Hepatocyte (in vitro differentiated cells): Measurements from ENCODE around the gene ADGRL3. TPM values are rescaled to one million over a fixed set of nuclear protein-coding genes. Genes with fewer than 3 reads are reported as not detected.
A peak's percentile ranks its signal among the peaks of the same experiment; 100 is the strongest.

Experiments used
- DNase-seq: peaks from one replicate; pipeline ENCODE4 v3.0.0-alpha.2; 2016; ENCODE audit warnings: low spot score
- H2AFZ ChIP-seq: fragments of 200-600 bp; sonication (generic); 2 replicates; pipeline ENCODE4 v1.6.0; 2016; ENCODE audit warnings: antibody characterized with exemption, mild to moderate bottlenecking
- H3K27ac ChIP-seq: fragments of 200-600 bp; sonication (generic); 2 replicates; pipeline ENCODE4 v1.5.1; 2016; ENCODE audit warnings: mild to moderate bottlenecking
- H3K27me3 ChIP-seq: fragments of 200-600 bp; sonication (generic); 2 replicates; pipeline ENCODE4 v1.6.1; 2016
- H3K36me3 ChIP-seq: fragments of 200-600 bp; sonication (generic); replicated peaks from 2 replicates; pipeline ENCODE4 v1.5.1; 2016; ENCODE audit warnings: low read depth; ENCODE audit not compliant: insufficient read depth
- H3K4me1 ChIP-seq: fragments of 200-600 bp; sonication (generic); 2 replicates; pipeline ENCODE4 v1.5.1; 2016; ENCODE audit warnings: mild to moderate bottlenecking, moderate library complexity; ENCODE audit not compliant: insufficient read depth
- H3K4me2 ChIP-seq: fragments of 200-600 bp; sonication (generic); 2 replicates; pipeline ENCODE4 v1.6.0; 2016
- H3K4me3 ChIP-seq: fragments of 200-600 bp; sonication (generic); 2 replicates; pipeline ENCODE4 v1.5.1; 2016; ENCODE audit warnings: mild to moderate bottlenecking
- H3K79me2 ChIP-seq: fragments of 200-600 bp; sonication (generic); 2 replicates; pipeline ENCODE4 v1.6.0; 2017; ENCODE audit warnings: mild to moderate bottlenecking
- H3K9me2 ChIP-seq: fragments of 200-600 bp; sonication (generic); replicated peaks from 2 replicates; pipeline ENCODE4 v1.6.0; 2017; ENCODE audit warnings: mild to moderate bottlenecking; ENCODE audit not compliant: insufficient read depth
- H3K9me3 ChIP-seq: fragments of 200-600 bp; sonication (generic); 2 replicates; pipeline ENCODE4 v1.5.1; 2016; ENCODE audit warnings: low read depth, mild to moderate bottlenecking
- H4K20me1 ChIP-seq: fragments of 200-600 bp; sonication (generic); 2 replicates; pipeline ENCODE4 v1.6.0; 2016; ENCODE audit warnings: mild to moderate bottlenecking; ENCODE audit not compliant: insufficient read depth, poor library complexity, severe bottlenecking
- EZH2 ChIP-seq: fragments of 200-600 bp; sonication (generic); IDR thresholded peaks from 2 replicates; pipeline ENCODE4 v1.6.1; 2016; ENCODE audit warnings: antibody characterized with exemption, mild to moderate bottlenecking, borderline replicate concordance
- EZH2phosphoT487 ChIP-seq: fragments of 200-600 bp; sonication (generic); IDR thresholded peaks from one replicate; pipeline ENCODE4 v1.6.1; 2018; ENCODE audit warnings: antibody characterized with exemption, mild to moderate bottlenecking, low read depth, moderate library complexity; ENCODE audit not compliant: unreplicated experiment, severe bottlenecking
- WGBS: methylation state at CpG from one replicate; pipeline ENCODE4 v1.1.6; 2016; ENCODE audit warnings: low lambda C conversion rate; ENCODE audit errors: missing lambda C conversion rate; 5-methylcytosine and 5-hydroxymethylcytosine counted together
- polyA plus RNA-seq: library from polyadenylated mRNA; unstranded; fragments of >200 nt; fragmentation: Nextera tagmentation; extraction: Ambion mirVana; gene quantifications from 2 replicates; pipeline ENCODE4 v1.2.1, GENCODE V29; 2016
- total RNA-seq: library from RNA; depleted of rRNA; stranded (reverse); fragments of >200 nt; gene quantifications from 2 replicates; pipeline ENCODE4 v1.2.3, GENCODE V29; 2014
- TF ChIP-seq, protein P1 (sequence below): fragments of 200-600 bp; sonication (generic); IDR thresholded peaks from 2 replicates; pipeline ENCODE4 v1.5.1; 2016; ENCODE audit warnings: antibody characterized with exemption, mild to moderate bottlenecking; ENCODE audit not compliant: poor library complexity

Gene ADGRL3
- total and polyA plus RNA-seq, 2 experiments from 2014 or later, result 4.4 to 21.2 TPM

DNA sequence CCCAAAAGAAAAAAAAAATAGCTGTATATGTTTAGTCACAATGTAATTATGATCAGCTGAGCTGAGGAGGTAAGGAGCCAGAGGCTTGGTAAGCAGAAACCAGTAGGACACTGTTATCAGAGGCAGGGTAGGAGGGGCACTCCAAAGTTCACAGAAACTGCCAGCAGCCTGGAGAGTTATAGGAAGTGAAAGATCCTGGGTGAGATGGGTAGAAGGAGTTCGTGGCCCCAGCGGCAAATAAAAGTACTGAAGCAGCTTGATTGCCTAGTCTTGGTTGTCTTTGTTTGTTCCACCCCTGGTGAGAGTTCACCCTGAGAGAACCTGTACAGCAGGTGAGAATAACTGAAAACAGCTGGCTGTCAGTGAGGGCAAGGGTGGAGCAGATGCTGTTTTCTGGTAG is 340.8 kb downstream of the ADGRL3 start:
- Histone ChIP-seq H3K4me1 (no peaks in the 10 kb centered on the region), H3K9me3 (no peaks in the 10 kb centered on the region), H3K27ac (peak overlapping the region; percentile 51), H3K27me3 (no peaks in the 10 kb centered on the region), H3K9me2 (no peaks in the 10 kb centered on the region), H2AFZ (no peak overlapping the region), H3K4me2 (peak overlapping the region; percentile 17), H3K36me3 (no peaks in the 10 kb centered on the region), H4K20me1 (no peaks in the 10 kb centered on the region), H3K4me3 (no peak overlapping the region), H3K79me2 (no peaks in the 10 kb centered on the region)
- peak; percentile 84 for DNase-seq
- whole genome bisulfite sequencing, result 30% methylated on average over 2 of the region's 2 CpGs
- TF ChIP-seq EZH2 (no peak), EZH2phosphoT487 (no peak)
- TF ChIP-seq, protein P1, sequence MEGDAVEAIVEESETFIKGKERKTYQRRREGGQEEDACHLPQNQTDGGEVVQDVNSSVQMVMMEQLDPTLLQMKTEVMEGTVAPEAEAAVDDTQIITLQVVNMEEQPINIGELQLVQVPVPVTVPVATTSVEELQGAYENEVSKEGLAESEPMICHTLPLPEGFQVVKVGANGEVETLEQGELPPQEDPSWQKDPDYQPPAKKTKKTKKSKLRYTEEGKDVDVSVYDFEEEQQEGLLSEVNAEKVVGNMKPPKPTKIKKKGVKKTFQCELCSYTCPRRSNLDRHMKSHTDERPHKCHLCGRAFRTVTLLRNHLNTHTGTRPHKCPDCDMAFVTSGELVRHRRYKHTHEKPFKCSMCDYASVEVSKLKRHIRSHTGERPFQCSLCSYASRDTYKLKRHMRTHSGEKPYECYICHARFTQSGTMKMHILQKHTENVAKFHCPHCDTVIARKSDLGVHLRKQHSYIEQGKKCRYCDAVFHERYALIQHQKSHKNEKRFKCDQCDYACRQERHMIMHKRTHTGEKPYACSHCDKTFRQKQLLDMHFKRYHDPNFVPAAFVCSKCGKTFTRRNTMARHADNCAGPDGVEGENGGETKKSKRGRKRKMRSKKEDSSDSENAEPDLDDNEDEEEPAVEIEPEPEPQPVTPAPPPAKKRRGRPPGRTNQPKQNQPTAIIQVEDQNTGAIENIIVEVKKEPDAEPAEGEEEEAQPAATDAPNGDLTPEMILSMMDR, result no peak

DNA sequence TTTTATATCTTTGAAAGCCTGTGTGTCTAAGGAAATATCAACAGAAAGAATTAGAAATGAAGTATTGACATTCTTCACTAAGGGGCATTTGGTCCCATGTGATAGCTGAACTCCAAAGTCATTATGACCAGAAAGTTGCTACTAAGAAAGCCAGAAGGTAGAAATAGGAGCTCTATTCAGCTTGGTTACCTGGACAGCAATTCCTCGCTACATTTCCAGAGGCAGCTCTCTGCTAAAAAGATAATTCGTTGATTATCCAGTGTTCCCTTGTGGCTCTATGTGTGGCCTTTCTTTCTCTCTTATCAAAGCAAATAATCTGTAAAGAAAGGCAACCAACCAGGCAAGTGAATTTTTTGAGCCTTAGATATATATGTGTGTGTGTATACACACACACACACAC is 341.3 kb downstream of the ADGRL3 start:
- Histone ChIP-seq H3K27ac (peak overlapping the region; percentile 51), H3K4me1 (no peaks in the 10 kb centered on the region)
- WGBS, result 53% methylated on average over 2 of the region's 2 CpGs

DNA sequence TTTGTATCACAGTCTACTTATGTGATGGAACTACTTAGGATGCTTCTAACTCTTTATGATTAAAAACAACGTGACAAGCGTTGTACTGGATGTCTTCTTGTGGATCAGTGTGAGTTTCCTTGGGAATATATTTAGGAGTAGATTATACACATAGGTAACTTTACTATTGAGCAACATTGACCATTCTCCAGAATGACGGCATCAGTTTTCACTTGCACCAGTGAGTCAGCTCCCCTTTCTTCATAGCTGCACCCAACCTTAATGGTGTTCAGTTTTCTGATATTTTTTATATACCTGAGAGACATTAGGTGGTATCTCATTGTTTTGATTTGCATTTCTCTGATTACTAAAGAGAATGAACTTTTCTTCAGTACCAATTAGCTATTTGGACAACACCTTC is 343.9 kb downstream of the ADGRL3 start:
- H3K27ac ChIP-seq, result no peak overlapping the region
- no peaks in the 10 kb centered on the region for H3K79me2 ChIP-seq
- H3K4me1 ChIP-seq, result no peaks in the 10 kb centered on the region
- no peaks in the 10 kb centered on the region for H3K9me3 ChIP-seq
- no peak overlapping the region for H3K4me2 ChIP-seq
- no peaks in the 10 kb centered on the region for H3K36me3 ChIP-seq
- H4K20me1 ChIP-seq, result no peaks in the 10 kb centered on the region
- no peak overlapping the region for H2AFZ ChIP-seq
- TF ChIP-seq EZH2, result no peak
- no peak for TF ChIP-seq EZH2phosphoT487
- TF ChIP-seq, protein P1, result no peak
- H3K27me3 ChIP-seq, result no peaks in the 10 kb centered on the region
- WGBS, result 81% methylated on average over 3 of the region's 3 CpGs
- H3K9me2 ChIP-seq, result no peaks in the 10 kb centered on the region
- no peak overlapping the region for H3K4me3 ChIP-seq
- no peak for DNase-seq

More for the DNA sequence above, 341.3 kb downstream of the ADGRL3 start:
- Histone ChIP-seq H3K9me3 (no peaks in the 10 kb centered on the region), H3K4me2 (peak overlapping the region; percentile 17), H3K4me3 (no peak overlapping the region), H3K36me3 (no peaks in the 10 kb centered on the region), H3K9me2 (no peaks in the 10 kb centered on the region), H3K27me3 (no peaks in the 10 kb centered on the region), H3K79me2 (no peaks in the 10 kb centered on the region), H4K20me1 (no peaks in the 10 kb centered on the region), H2AFZ (no peak overlapping the region)
- TF ChIP-seq, protein P1, result peak; percentile 29
- TF ChIP-seq EZH2 (no peak), EZH2phosphoT487 (no peak)
- DNase-seq, result peak; percentile 41
